GM23338 (cell line): Measurements from ENCODE around the gene EGFR. TPM values are rescaled to one million over a fixed set of nuclear protein-coding genes. Genes with fewer than 3 reads are reported as not detected.

Experiments
- ATAC-seq: fragments of 200-7000 bp; cut with Tn5 transposase; 3 replicates; pipeline ENCODE4 v1.9.1; 2020
- DNase-seq: peaks from one replicate; pipeline ENCODE4 v3.0.0-alpha.2; 2015; ENCODE audit warnings: low spot score
- H2AFZ ChIP-seq: fragments of 200-600 bp; sonication (generic); 2 replicates; pipeline ENCODE4 v1.8.0; 2016; ENCODE audit warnings: antibody characterized with exemption, mild to moderate bottlenecking, moderate library complexity
- H3F3A ChIP-seq: fragments of 200-600 bp; sonication (generic); replicated peaks from 2 replicates; pipeline ENCODE4 v1.8.0; 2017; ENCODE audit warnings: antibody characterized with exemption, mixed run types, low read depth
- H3K27ac ChIP-seq: fragments of 200-600 bp; sonication (generic); 2 replicates; pipeline ENCODE4 v1.6.1; 2016; ENCODE audit warnings: low read depth
- H3K27me3 ChIP-seq: fragments of 200-600 bp; sonication (generic); 2 replicates; pipeline ENCODE4 v1.8.0; 2016; ENCODE audit warnings: mild to moderate bottlenecking, mixed run types, moderate library complexity; ENCODE audit not compliant: insufficient read depth
- H3K36me3 ChIP-seq: fragments of 200-600 bp; sonication (generic); 2 replicates; pipeline ENCODE4 v1.8.0; 2016; ENCODE audit warnings: mild to moderate bottlenecking; ENCODE audit not compliant: insufficient read depth
- H3K4me1 ChIP-seq: fragments of 200-600 bp; sonication (generic); 2 replicates; pipeline ENCODE4 v1.8.0; 2016; ENCODE audit warnings: mild to moderate bottlenecking, moderate library complexity; ENCODE audit not compliant: insufficient read depth
- H3K4me2 ChIP-seq: fragments of 200-600 bp; sonication (generic); 2 replicates; pipeline ENCODE4 v1.7.1; 2017; ENCODE audit warnings: mixed run types
- H3K4me3 ChIP-seq: fragments of 200-600 bp; sonication (generic); 2 replicates; pipeline ENCODE4 v1.6.1; 2016; ENCODE audit warnings: mixed run types
- H3K79me2 ChIP-seq: fragments of 200-600 bp; sonication (generic); replicated peaks from 2 replicates; pipeline ENCODE4 v1.8.0; 2017; ENCODE audit warnings: mild to moderate bottlenecking; ENCODE audit not compliant: insufficient read depth
- H3K9me2 ChIP-seq: fragments of 200-600 bp; sonication (generic); 2 replicates; pipeline ENCODE4 v1.8.0; 2017; ENCODE audit not compliant: insufficient read depth
- H4K20me1 ChIP-seq: fragments of 200-600 bp; sonication (generic); replicated peaks from 2 replicates; pipeline ENCODE4 v1.8.0; 2017; ENCODE audit warnings: mild to moderate bottlenecking; ENCODE audit not compliant: insufficient read depth
- H3K27ac Mint-ChIP-seq: 2 replicates; pipeline ENCODE4 v1.8.0; 2020; ENCODE audit warnings: inconsistent platforms, mild to moderate bottlenecking, moderate library complexity, mixed read lengths
- H3K27me3 Mint-ChIP-seq: 3 replicates; pipeline ENCODE4 v1.8.0; 2022; ENCODE audit warnings: low read depth, mild to moderate bottlenecking, moderate library complexity, mixed read lengths, inconsistent platforms; ENCODE audit not compliant: insufficient read depth, poor library complexity
- H3K36me3 Mint-ChIP-seq: 3 replicates; pipeline ENCODE4 v1.8.0; 2021; ENCODE audit warnings: low read depth, mild to moderate bottlenecking, inconsistent platforms, moderate library complexity, mixed read lengths
- H3K4me1 Mint-ChIP-seq: 3 replicates; pipeline ENCODE4 v1.8.0; 2020; ENCODE audit warnings: mild to moderate bottlenecking, inconsistent platforms, mixed read lengths
- H3K4me3 Mint-ChIP-seq: 3 replicates; pipeline ENCODE4 v1.8.0; 2021; ENCODE audit warnings: moderate library complexity, mild to moderate bottlenecking, inconsistent platforms, mixed read lengths
- H3K9me3 Mint-ChIP-seq: 3 replicates; pipeline ENCODE4 v1.8.0; 2020; ENCODE audit warnings: moderate library complexity, mild to moderate bottlenecking, inconsistent platforms, mixed read lengths
- CREB1 ChIP-seq: fragments of 250-450 bp; sonication (Bioruptor Pico); IDR thresholded peaks from 2 replicates; pipeline ENCODE4 v1.5.0; 2020; ENCODE audit warnings: low read depth, mild to moderate bottlenecking, moderate library complexity
- CTCF ChIP-seq, 2 experiments: fragments of 200-600 bp in 1 of 2; sonication (generic) in 1 of 2; conservative IDR thresholded peaks; 2 replicates each; pipeline versions ENCODE4 v1.5.1 to v1.6.1; 2016 to 2017; ENCODE audit warnings: antibody characterized with exemption in 2 of 2, low read depth in 2 of 2, mild to moderate bottlenecking in 2 of 2, moderate library complexity in 1 of 2
- ETS1 ChIP-seq: IDR thresholded peaks from 2 replicates; pipeline ENCODE4 v1.6.1; 2016; ENCODE audit warnings: antibody characterized with exemption
- EZH2 ChIP-seq: fragments of 200-600 bp; sonication (generic); IDR thresholded peaks from one replicate; pipeline ENCODE4 v1.8.0; 2017; ENCODE audit warnings: antibody characterized with exemption, mild to moderate bottlenecking, low read depth; ENCODE audit not compliant: unreplicated experiment
- EZH2phosphoT487 ChIP-seq: fragments of 200-600 bp; sonication (generic); IDR thresholded peaks from one replicate; pipeline ENCODE4 v1.8.1; 2018; ENCODE audit warnings: antibody characterized with exemption; ENCODE audit not compliant: unreplicated experiment
- JUNB ChIP-seq: IDR thresholded peaks from one replicate; pipeline ENCODE4 v1.6.1; 2016; ENCODE audit warnings: antibody characterized with exemption; ENCODE audit not compliant: unreplicated experiment
- NANOG ChIP-seq: IDR thresholded peaks from 2 replicates; pipeline ENCODE4 v1.6.1; 2016; ENCODE audit warnings: antibody characterized with exemption, borderline replicate concordance
- POLR2AphosphoS5 ChIP-seq: IDR thresholded peaks from 2 replicates; pipeline ENCODE4 v1.6.1; 2016; ENCODE audit warnings: antibody characterized with exemption, low read depth
- REST ChIP-seq: IDR thresholded peaks from one replicate; pipeline ENCODE4 v1.6.1; 2018; ENCODE audit warnings: antibody characterized with exemption; ENCODE audit not compliant: unreplicated experiment
- STAT1 ChIP-seq: IDR thresholded peaks from one replicate; pipeline ENCODE4 v1.6.1; 2016; ENCODE audit warnings: antibody characterized with exemption; ENCODE audit not compliant: unreplicated experiment
- ZNF114 ChIP-seq: fragments of 250-450 bp; sonication (Bioruptor Pico); IDR thresholded peaks from 2 replicates; pipeline ENCODE4 v1.5.0; 2020; ENCODE audit warnings: mild to moderate bottlenecking, moderate library complexity
- ZNF331 ChIP-seq: fragments of 250-450 bp; sonication (Bioruptor Pico); IDR thresholded peaks from 2 replicates; pipeline ENCODE4 v1.5.0; 2020; ENCODE audit warnings: low read depth, mild to moderate bottlenecking, moderate library complexity
- polyA plus RNA-seq: library from polyadenylated mRNA; unstranded; fragments of >200 nt; fragmentation: Nextera tagmentation; extraction: Ambion mirVana; gene quantifications from 2 replicates; pipeline ENCODE4 v1.2.1, GENCODE V29; 2016
- total RNA-seq: library from RNA; depleted of rRNA; stranded (reverse); fragments of >200 nt; shearing (Covaris generic); gene quantifications from 2 replicates; pipeline ENCODE4 v1.2.3, GENCODE V29; 2014

The EGFR gene
- total and polyA plus RNA-seq, 2 experiments from 2014 or later, result 1.5 to 4.5 TPM

- TF ChIP-seq NANOG (no peak), EZH2phosphoT487 (no peak), ZNF331 (CRISPR knock-in tag) (no peak), EZH2 (no peak), JUNB (no peak)
Measured at GRCh38 chr7:55063061-55063460, 44.2 kb downstream of the EGFR start (continued).

- H3K9me3 Mint-ChIP-seq, result no peaks in the 10 kb centered on the region
- no peaks in the 10 kb centered on the region for H3F3A ChIP-seq
- H3K79me2 ChIP-seq, result no peaks in the 10 kb centered on the region
- H3K9me2 ChIP-seq, result no peaks in the 10 kb centered on the region
- DNase-seq (no peak), ATAC-seq (no peak)
- H3K36me3 ChIP-seq, result no peaks in the 10 kb centered on the region
- peaks cover 20% of the 10 kb centered on the region for H3K4me1 Mint-ChIP-seq
- H3K27me3 Mint-ChIP-seq, result peaks cover 4% of the 10 kb centered on the region
- H3K4me1 ChIP-seq, result peaks cover 19% of the 10 kb centered on the region
- H3K4me3 ChIP-seq, result no peak overlapping the region
- no peak overlapping the region for H3K27ac ChIP-seq
- H3K27ac Mint-ChIP-seq, result no peak overlapping the region
- no peaks in the 10 kb centered on the region for H3K36me3 Mint-ChIP-seq
- no peaks in the 10 kb centered on the region for H3K27me3 ChIP-seq
- H3K4me2 ChIP-seq, result no peak overlapping the region
- no peak for TF ChIP-seq STAT1
- no peak for TF ChIP-seq ZNF331 (CRISPR knock-in tag)
- H2AFZ ChIP-seq, result no peak overlapping the region
- H4K20me1 ChIP-seq, result no peaks in the 10 kb centered on the region
- no peak overlapping the region for H3K4me3 Mint-ChIP-seq
Measured at GRCh38 chr7:55063633-55064032, 44.8 kb downstream of the EGFR start.

GRCh38 chr7:55065079-55065478 lies 46.3 kb downstream of the EGFR start:
- Mint-ChIP-seq H3K27me3 (peaks cover 4% of the 10 kb centered on the region), H3K9me3 (no peaks in the 10 kb centered on the region), H3K27ac (no peak overlapping the region), H3K4me3 (no peak overlapping the region), H3K36me3 (no peaks in the 10 kb centered on the region), H3K4me1 (peaks cover 20% of the 10 kb centered on the region)
- H2AFZ ChIP-seq, result no peak overlapping the region
- H3F3A ChIP-seq, result no peaks in the 10 kb centered on the region
- TF ChIP-seq REST (no peak), POLR2AphosphoS5 (no peak), ZNF331 (CRISPR knock-in tag) (no peak), CTCF (conservative IDR thresholded peaks at IDR 0.05; ENCODE audit: low read depth in 2 of 2) (no peak), ZNF114 (CRISPR knock-in tag) (no peak), STAT1 (no peak), EZH2 (no peak), EZH2phosphoT487 (no peak), JUNB (no peak), ETS1 (no peak), CREB1 (CRISPR knock-in tag) (no peak)
- H3K9me2 ChIP-seq, result no peaks in the 10 kb centered on the region
- no peaks in the 10 kb centered on the region for H4K20me1 ChIP-seq
- H3K27me3 ChIP-seq, result no peaks in the 10 kb centered on the region
- H3K4me2 ChIP-seq, result no peak overlapping the region
- no peaks in the 10 kb centered on the region for H3K79me2 ChIP-seq
- no peak for DNase-seq
- H3K4me1 ChIP-seq, result peaks cover 19% of the 10 kb centered on the region
- H3K36me3 ChIP-seq, result no peaks in the 10 kb centered on the region
- no peak overlapping the region for H3K27ac ChIP-seq
- ATAC-seq, result no peak
- H3K4me3 ChIP-seq, result no peak overlapping the region
